AG04450 (cell line): Measurements from ENCODE around the gene SRRM1. TPM values are rescaled to one million over a fixed set of nuclear protein-coding genes. Genes with fewer than 3 reads are reported as not detected.
A peak's percentile ranks its signal among the peaks of the same experiment; 100 is the strongest.
"Not testable (repeated sequence)": the region's sequence is repeated elsewhere in the genome, so short reads cannot be mapped to it uniquely, and the experiment has no call there.

Experiments used
- CTCF ChIA-PET: fragments of 300-600, 350-600 bp; formaldehyde crosslinking; extraction: SDS; loops from one replicate; lab custom pipeline; 2022; ENCODE audit warnings: antibody characterized with exemption, inconsistent platforms; lab: Charles Lee
- POLR2A ChIA-PET: fragments of 350-600 bp; formaldehyde crosslinking; extraction: SDS; loops from one replicate; lab custom pipeline; 2021; ENCODE audit warnings: antibody characterized with exemption, inconsistent platforms; lab: Yijun Ruan, JAX
- DNase-seq: peaks from one replicate; pipeline ENCODE4 v3.0.0-alpha.2; 2011; ENCODE audit warnings: low read depth, low spot score
- H3K27ac ChIP-seq: one replicate; pipeline ENCODE4 v1.5.1; 2012; ENCODE audit warnings: low read depth, low read length, control low read depth
- H3K27me3 ChIP-seq: one replicate; pipeline ENCODE4 v1.6.0; 2012; ENCODE audit warnings: low read length; ENCODE audit not compliant: control insufficient read depth, insufficient read depth
- H3K4me3 ChIP-seq: 2 replicates; pipeline ENCODE4 v1.5.1; 2011; ENCODE audit warnings: mild to moderate bottlenecking, low read depth, low read length, control low read depth
- H3K9me3 ChIP-seq: 2 replicates; pipeline ENCODE4 v1.5.1; 2012; ENCODE audit warnings: low read length; ENCODE audit not compliant: control insufficient read depth, insufficient read depth
- CTCF ChIP-seq: IDR thresholded peaks from 2 replicates; pipeline ENCODE4 v1.5.1; 2011; ENCODE audit warnings: low read depth, low read length, control low read depth, inconsistent platforms
- polyA plus RNA-seq: library from polyadenylated mRNA; depleted of rRNA; stranded (reverse); fragments of >200 nt; gene quantifications from 2 replicates; pipeline ENCODE4 v1.2.3, GENCODE V29; 2011

The SRRM1 gene
- polyA plus RNA-seq, 1 experiment: 61.2 TPM

- CTCF ChIA-PET: interaction anchor here (1.2 to 9.6 kb wide), 2 partner anchors 133 to 141 kb away, joined by 5 to 223 read pairs; no protein-coding TSS in a partner anchor
- DNase-seq: no peak
- Histone ChIP-seq H3K27me3 (no peaks in the 10 kb centered on the region), H3K27ac (peak overlapping the region; percentile 49), H3K4me3 (no peak overlapping the region), H3K9me3 (no peaks in the 10 kb centered on the region)
- TF ChIP-seq CTCF: no peak
- POLR2A ChIA-PET: interaction anchor here (1.1 to 1.7 kb wide), 3 partner anchors 10 to 51 kb away, joined by 3 to 10 read pairs (median 4); partner anchors contain the start of gene CLIC4
Measured at GRCh38 chr1:24694380-24694843, 51.3 kb downstream of the SRRM1 start.

DNA sequence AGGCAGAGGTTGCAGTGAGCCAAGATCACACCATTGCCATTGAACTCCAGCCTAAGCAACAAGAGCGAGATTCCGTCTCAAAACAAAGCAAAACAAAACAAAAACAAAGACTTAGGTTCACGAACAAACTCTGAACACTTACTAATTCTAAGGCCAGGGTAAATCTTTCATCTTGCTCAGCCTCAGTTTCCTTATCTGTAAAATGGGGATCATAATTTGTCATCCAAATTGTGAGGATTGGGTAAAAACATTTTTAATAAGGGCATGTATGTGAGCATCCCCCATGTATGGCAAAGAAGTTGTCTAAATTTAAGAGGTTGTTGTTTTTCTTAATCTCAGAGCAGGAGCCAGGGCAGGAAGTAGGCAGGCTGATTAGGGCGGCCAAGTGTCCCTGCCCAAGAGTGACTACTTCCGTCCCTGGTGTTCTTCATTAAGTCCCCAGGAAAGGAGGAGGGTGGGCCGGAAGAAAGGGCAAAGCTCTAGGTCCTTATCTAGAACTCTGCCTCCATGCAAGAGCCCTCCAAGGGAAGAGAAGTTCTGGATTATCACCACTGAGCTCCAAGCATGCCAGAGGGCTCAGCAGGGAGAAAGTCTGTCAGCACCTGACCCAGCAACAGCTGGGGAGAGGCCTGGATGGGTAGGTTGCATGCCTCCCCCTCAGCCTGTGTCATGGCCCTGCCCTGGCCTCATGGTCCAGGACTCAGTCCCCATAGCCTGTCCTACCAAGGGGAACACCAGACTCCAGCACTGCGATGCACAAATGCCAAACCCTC is 52.3 kb downstream of the SRRM1 start:
- H3K9me3 ChIP-seq: no peaks in the 10 kb centered on the region
- H3K27ac ChIP-seq: no peak overlapping the region
- no peak for DNase-seq
- H3K4me3 ChIP-seq: no peak overlapping the region
- no peaks in the 10 kb centered on the region for H3K27me3 ChIP-seq
- no peak for TF ChIP-seq CTCF
- POLR2A ChIA-PET: interaction anchor here (1.1 to 1.7 kb wide), 4 partner anchors 10 to 50 kb away, joined by 3 to 10 read pairs (median 4); partner anchors contain the start of gene CLIC4
- CTCF ChIA-PET: interaction anchor here (1.2 to 9.6 kb wide), 3 partner anchors 132 to 140 kb away, joined by 5 to 223 read pairs (median 5); no protein-coding TSS in a partner anchor

- no peak overlapping the region for H3K4me3 ChIP-seq
- ChIA-PET POLR2A (interaction anchor here (1.4 kb wide), 1 partner anchor 49 kb away, joined by 4 read pairs; the partner anchor contains the start of gene CLIC4), CTCF (interaction anchor here (1.7 to 2.1 kb wide), 2 partner anchors 8 to 134 kb away, joined by 5 to 16 read pairs; no protein-coding TSS in a partner anchor)
- H3K27ac ChIP-seq: no peak overlapping the region
- H3K9me3 ChIP-seq: no peaks in the 10 kb centered on the region
- DNase-seq: no peak
- no peaks in the 10 kb centered on the region for H3K27me3 ChIP-seq
- TF ChIP-seq CTCF: no peak
Measured at GRCh38 chr1:24696041-24696755, 53.1 kb downstream of the SRRM1 start.

DNA sequence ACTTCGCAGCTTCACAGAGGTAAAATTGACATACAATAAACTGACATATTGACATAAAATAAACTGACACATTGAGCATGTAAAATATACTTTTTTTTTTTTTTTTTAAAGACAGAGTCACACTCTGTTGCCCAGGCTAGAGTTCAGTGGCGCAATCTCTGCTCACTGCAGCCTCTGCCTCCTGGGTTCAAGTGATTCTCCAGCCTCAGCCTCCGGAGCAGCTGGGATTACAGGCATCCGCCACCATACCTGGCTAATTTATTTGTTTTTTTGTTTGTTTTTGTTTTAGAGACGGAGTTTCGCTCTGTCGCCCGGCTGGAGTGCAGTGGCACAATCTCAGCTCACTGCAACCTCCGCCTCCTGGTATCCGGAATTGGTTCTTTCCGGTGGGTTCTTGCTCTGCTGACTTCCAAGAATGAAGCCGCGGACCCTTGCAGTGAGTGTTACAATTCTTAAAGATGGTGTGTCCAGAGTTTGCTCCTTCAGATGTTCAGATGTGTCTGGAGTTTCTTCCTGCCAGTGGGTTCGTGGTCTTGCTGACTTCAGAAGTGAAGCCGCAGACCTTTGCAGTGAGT is 53.7 kb downstream of the SRRM1 start:
- no peaks in the 10 kb centered on the region for H3K27me3 ChIP-seq
- DNase-seq: no peak
- ChIA-PET POLR2A (interaction anchor here (1.4 kb wide), 1 partner anchor 48 kb away, joined by 4 read pairs; the partner anchor contains the start of gene CLIC4), CTCF (interaction anchor here (1.7 to 2.1 kb wide), 2 partner anchors 9 to 134 kb away, joined by 5 to 16 read pairs; no protein-coding TSS in a partner anchor)
- no peak overlapping the region for H3K27ac ChIP-seq
- no peaks in the 10 kb centered on the region for H3K9me3 ChIP-seq
- TF ChIP-seq CTCF: no peak
- H3K4me3 ChIP-seq: no peak overlapping the region

DNA sequence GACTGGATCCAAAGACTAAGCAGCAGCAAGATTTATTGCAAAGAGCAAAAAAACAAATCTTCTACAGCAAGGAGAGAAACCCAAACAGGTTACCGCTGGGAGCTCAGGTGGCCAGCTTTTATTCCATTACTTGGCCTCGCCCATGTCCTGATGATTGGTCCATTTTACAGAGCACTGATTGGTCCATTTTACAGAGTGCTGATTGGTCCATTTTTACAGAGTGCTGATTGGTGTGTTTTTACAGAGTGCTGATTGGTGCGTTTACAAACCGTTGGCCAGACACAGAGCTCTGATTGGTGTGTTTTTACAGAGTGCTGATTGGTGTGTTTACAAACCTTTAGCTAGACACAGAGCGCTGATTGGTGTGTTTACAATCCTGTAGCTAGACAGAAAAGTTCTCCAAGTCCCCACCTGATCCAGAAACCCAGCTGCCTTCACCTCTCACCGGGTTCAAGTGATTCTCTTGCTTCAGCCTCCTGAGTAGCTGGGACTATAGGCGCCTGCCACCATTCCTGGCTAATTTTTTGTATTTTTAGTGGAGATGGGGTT is 54.4 kb downstream of the SRRM1 start:
- H3K4me3 ChIP-seq, POLR2A ChIA-PET, DNase-seq, H3K9me3 ChIP-seq, H3K27me3 ChIP-seq, H3K27ac ChIP-seq: not testable (repeated sequence)
- CTCF ChIA-PET: interaction anchor here (1.1 to 2.1 kb wide), 2 partner anchors 9 to 47 kb away, joined by 5 to 16 read pairs; no protein-coding TSS in a partner anchor

GRCh38 chr1:24698326-24698725 is 55.2 kb downstream of the SRRM1 start:
- DNase-seq, POLR2A ChIA-PET, H3K27ac ChIP-seq, H3K27me3 ChIP-seq, H3K9me3 ChIP-seq, H3K4me3 ChIP-seq: not testable (repeated sequence)
- CTCF ChIA-PET: interaction anchor here (0.7 to 2.1 kb wide), 4 partner anchors 10 to 90 kb away, joined by 3 to 16 read pairs (median 10); no protein-coding TSS in a partner anchor
